A549 (cell line): ENCODE measurements around the gene ASTN1. TPM values are rescaled to one million over a fixed set of nuclear protein-coding genes. Genes with fewer than 3 reads are reported as not detected.

Experiments
- ATAC-seq, 2 experiments: fragments of 200-7000 bp in 1 of 2; fragments of >200 bp in 1 of 2; cut with Nextera tagmentation in 1 of 2; cut with Tn5 transposase in 1 of 2; 3 replicates each; pipeline versions ENCODE4 v1.8.0 to v1.9.1; 2018 to 2020; ENCODE audit warnings: mild to moderate bottlenecking in 1 of 2, moderate library complexity in 1 of 2
- CTCF ChIA-PET: fragments of 300-600 bp; sonication (Branson Sonifier 250); formaldehyde crosslinking; extraction: SDS; loops from one replicate; lab custom pipeline; 2021; ENCODE audit warnings: antibody characterized with exemption, inconsistent platforms; lab: Yijun Ruan, JAX
- POLR2A ChIA-PET: fragments of 350-600 bp; formaldehyde crosslinking; extraction: SDS; loops from one replicate; lab custom pipeline; 2021; ENCODE audit warnings: antibody characterized with exemption, inconsistent platforms; lab: Yijun Ruan, JAX
- DNase-seq, 2 experiments: peaks; one replicate each; pipeline versions ENCODE4 v3.0.0 to v3.0.0-alpha.2; 2011 to 2016; ENCODE audit warnings: low read depth in 1 of 2, low spot score in 1 of 2
- FAIRE-seq: peaks from 2 replicates; lab custom pipeline; 2011; peaks lifted over from hg19 to GRCh38; lab: Jason Lieb, UNC
- H3K27ac ChIP-seq, 2 experiments: fragments of >200 bp; sonication (Bioruptor Twin); formaldehyde crosslinking; 3 replicates each; pipeline ENCODE4 v1.5.1; 2016 to 2017
- H3K4me1 ChIP-seq: fragments of >200 bp; sonication (Bioruptor Twin); formaldehyde crosslinking; 3 replicates; pipeline ENCODE4 v1.6.1; 2016
- H3K4me2 ChIP-seq: fragments of >200 bp; sonication (Bioruptor Twin); formaldehyde crosslinking; 3 replicates; pipeline ENCODE4 v1.6.1; 2016
- H3K4me3 ChIP-seq: fragments of >200 bp; sonication (Bioruptor Twin); formaldehyde crosslinking; 3 replicates; pipeline ENCODE4 v1.5.1; 2016
- H3K9me3 ChIP-seq: fragments of >200 bp; sonication (Bioruptor Twin); formaldehyde crosslinking; 3 replicates; pipeline ENCODE4 v1.6.1; 2016
- ATOH8 ChIP-seq: fragments of 250-450 bp; sonication (Bioruptor Pico); IDR thresholded peaks from 2 replicates; pipeline ENCODE4 v1.5.0; 2020; ENCODE audit warnings: low read depth, mild to moderate bottlenecking, moderate library complexity
- CBX2 ChIP-seq: fragments of 200-600 bp; sonication (generic); IDR thresholded peaks from 2 replicates; pipeline ENCODE4 v1.6.1; 2016; ENCODE audit warnings: low read depth, mild to moderate bottlenecking, borderline replicate concordance
- CBX8 ChIP-seq: fragments of 200-600 bp; sonication (generic); IDR thresholded peaks from 2 replicates; pipeline ENCODE4 v1.6.1; 2016
- CEBPB ChIP-seq, 2 experiments: fragments of >200 bp in 1 of 2; sonication (Bioruptor Twin) in 1 of 2; formaldehyde crosslinking in 1 of 2; IDR thresholded peaks; 2 replicates each; pipeline ENCODE4 v1.6.1; 2012 to 2016
- CTCF ChIP-seq: fragments of >200 bp; sonication (Bioruptor Twin); formaldehyde crosslinking; IDR thresholded peaks from 3 replicates; pipeline ENCODE4 v1.5.1; 2016
- E2F6 ChIP-seq: IDR thresholded peaks from 2 replicates; pipeline ENCODE4 v1.6.1; 2012; ENCODE audit warnings: low read depth, borderline replicate concordance
- ELK1 ChIP-seq: fragments of 150-350 bp; IDR thresholded peaks from 2 replicates; pipeline ENCODE4 v1.6.1; 2014; ENCODE audit warnings: low read depth, mild to moderate bottlenecking, low read length
- HOXB5 ChIP-seq: fragments of 250-450 bp; sonication (Bioruptor Pico); IDR thresholded peaks from 2 replicates; pipeline ENCODE4 v1.5.0; 2020; ENCODE audit warnings: mild to moderate bottlenecking, moderate library complexity
- KDM1A ChIP-seq: fragments of 200-600 bp; sonication (generic); IDR thresholded peaks from 2 replicates; pipeline ENCODE4 v1.6.1; 2016; ENCODE audit warnings: low read depth, mild to moderate bottlenecking
- KDM5A ChIP-seq: fragments of 200-600 bp; sonication (generic); IDR thresholded peaks from 2 replicates; pipeline ENCODE4 v1.6.1; 2016; ENCODE audit warnings: antibody characterized with exemption, mild to moderate bottlenecking
- MAFK ChIP-seq: fragments of 450-650 bp; IDR thresholded peaks from 2 replicates; pipeline ENCODE4 v1.6.1; 2014; ENCODE audit not compliant: partially characterized antibody
- MYC ChIP-seq: IDR thresholded peaks from 2 replicates; pipeline ENCODE4 v1.6.1; 2012; ENCODE audit warnings: mild to moderate bottlenecking, inconsistent platforms, low read length, improper control_type of control experiment, borderline replicate concordance
- PHF8 ChIP-seq: fragments of 200-600 bp; sonication (generic); IDR thresholded peaks from 2 replicates; pipeline ENCODE4 v1.6.1; 2016; ENCODE audit warnings: low read depth, mild to moderate bottlenecking, antibody characterized with exemption, moderate library complexity, borderline replicate concordance
- REST ChIP-seq: fragments of 200-600 bp; sonication (generic); IDR thresholded peaks from 2 replicates; pipeline ENCODE4 v1.6.1; 2016; ENCODE audit warnings: antibody characterized with exemption, mild to moderate bottlenecking, moderate library complexity
- RNF2 ChIP-seq: fragments of 200-600 bp; sonication (generic); IDR thresholded peaks from 2 replicates; pipeline ENCODE4 v1.6.1; 2016; ENCODE audit warnings: low read depth, mild to moderate bottlenecking, antibody characterized with exemption, moderate library complexity, borderline replicate concordance
- SREBF2 ChIP-seq: fragments of 450-650 bp; IDR thresholded peaks from 2 replicates; pipeline ENCODE4 v1.6.1; 2014; ENCODE audit warnings: mild to moderate bottlenecking, moderate library complexity
- TP53 ChIP-seq: fragments of 250-450 bp; sonication (Bioruptor Pico); IDR thresholded peaks from 2 replicates; pipeline ENCODE4 v1.5.0; 2021; ENCODE audit warnings: mild to moderate bottlenecking, moderate library complexity
- WGBS: methylation state at CpG from one replicate; pipeline ENCODE4 v1.1.6; 2017; ENCODE audit errors: missing lambda C conversion rate; 5-methylcytosine and 5-hydroxymethylcytosine counted together
- polyA plus RNA-seq, 4 experiments: library from polyadenylated mRNA; depleted of rRNA in 3 of 4; stranded (reverse); fragments of >200 nt; fragmentation: RNase III in 1 of 4; extraction: RNeasy Plus Mini Kit Qiagen cat#74134 plus additional on column Dnase treatment in 1 of 4; gene quantifications; 2 replicates in 3 of 4; 3 replicates in 1 of 4; pipeline ENCODE4 v1.2.3, GENCODE V29; 2011 to 2017

The ASTN1 gene
- polyA plus RNA-seq, 2 of the 4 experiments (the other 2 are of a cell fraction): not detected

GRCh38 chr1:176858433-176858916 is 306.0 kb downstream of the ASTN1 start:
- TF ChIP-seq CBX2 (no peak), KDM1A (no peak), ATOH8 (CRISPR knock-in tag) (no peak), RNF2 (no peak), REST (no peak), E2F6 (no peak), TP53 (CRISPR knock-in tag) (no peak), CEBPB (IDR thresholded peaks at IDR 0.05) (no peak), PHF8 (no peak)
- CTCF ChIA-PET: no interaction called here
- Histone ChIP-seq H3K27ac (no peak overlapping the region), H3K9me3 (no peaks in the 10 kb centered on the region), H3K4me2 (no peak overlapping the region), H3K4me3 (no peak overlapping the region), H3K4me1 (no peaks in the 10 kb centered on the region)
- no peak for ATAC-seq
- under 1% methylated on average over 4 of the region's 4 CpGs for WGBS
- FAIRE-seq: no peak
- POLR2A ChIA-PET: no interaction called here
- DNase-seq: no peak

- Histone ChIP-seq H3K4me1 (no peaks in the 10 kb centered on the region), H3K27ac (no peak overlapping the region), H3K9me3 (no peaks in the 10 kb centered on the region), H3K4me3 (no peak overlapping the region), H3K4me2 (no peak overlapping the region)
- POLR2A ChIA-PET: no interaction called here
- ATAC-seq (no peak), FAIRE-seq (no peak)
- no peak for TF ChIP-seq MAFK
- no peak for TF ChIP-seq HOXB5 (CRISPR knock-in tag)
- no peak for TF ChIP-seq MYC
- TF ChIP-seq SREBF2: no peak
- TF ChIP-seq KDM5A: no peak
- TF ChIP-seq ELK1: no peak
- no peak for TF ChIP-seq CBX8
- TF ChIP-seq PHF8: no peak
- TF ChIP-seq CTCF: no peak
- TF ChIP-seq, all 56 proteins: peak for 0
- WGBS: 3% methylated on average over 4 of the region's 4 CpGs
- CTCF ChIA-PET: no interaction called here
- DNase-seq: no peak
Measured at GRCh38 chr1:176857632-176858031, 306.9 kb downstream of the ASTN1 start.
